ENCODE results near the gene MBD3.

GRCh38 chr19:1609103-1609396 is 16.4 kb upstream of the MBD3 start:
- TF ChIP-seq EZH2 (IDR thresholded peaks at IDR 0.05) (no peak), CTCF (IDR thresholded peaks at IDR 0.05) (no peak), EZH2phosphoT487 (IDR thresholded peaks at IDR 0.05) (no peak)
